Erythroblast (primary cell): ENCODE data around the gene WWC1.

Experiments used
- GATA1 ChIP-seq: IDR thresholded peaks from 2 replicates; pipeline ENCODE4 v1.6.1; 2011; ENCODE audit warnings: low read depth, mild to moderate bottlenecking, control low read depth, low read length, moderate library complexity
- POLR2A ChIP-seq: IDR thresholded peaks from 2 replicates; pipeline ENCODE4 v1.6.1; 2011; ENCODE audit warnings: mild to moderate bottlenecking, low read length

GRCh38 chr5:168364151-168364661 lies 72.8 kb downstream of the WWC1 start:
- TF ChIP-seq POLR2A (no peak), GATA1 (no peak)
